Measurements from ENCODE around the gene ZDHHC8.

The ZDHHC8 gene

GRCh38 chr22:20142711-20143621, 11.4 kb downstream of the ZDHHC8 start:
- no peak for DNase-seq (ENCODE audit: low read depth in 2 of 2)

- no peak for DNase-seq (ENCODE audit: low read depth in 2 of 2)
Observed at GRCh38 chr22:20143883-20144665, 12.5 kb downstream of the ZDHHC8 start.

- no peak for DNase-seq (ENCODE audit: low read depth in 2 of 2)
Observed at GRCh38 chr22:20145206-20145831, 13.7 kb downstream of the ZDHHC8 start.

GRCh38 chr22:20145832-20146223, 14.2 kb downstream of the ZDHHC8 start:
- DNase-seq (ENCODE audit: low read depth in 2 of 2), result no peak

- no peak for DNase-seq (ENCODE audit: low read depth in 2 of 2)
Observed at GRCh38 chr22:20146777-20147176, 15.2 kb downstream of the ZDHHC8 start.

GRCh38 chr22:20147237-20147988, 15.8 kb downstream of the ZDHHC8 start:
- no peak for DNase-seq (ENCODE audit: low read depth in 2 of 2)

- DNase-seq (ENCODE audit: low read depth in 2 of 2), result no peak
Observed at GRCh38 chr22:20148414-20148813, 16.8 kb downstream of the ZDHHC8 start.

GRCh38 chr22:20149257-20150250, 17.9 kb downstream of the ZDHHC8 start:
- no peak for DNase-seq (ENCODE audit: low read depth in 2 of 2)

GRCh38 chr22:20150381-20151275, 19.0 kb downstream of the ZDHHC8 start, which contains the start of gene CCDC188:
Gene CCDC188 (minus strand): TSS chr22:20151055. CDS start chr22:20150986, 69 bp downstream.
- DNase-seq (ENCODE audit: low read depth in 2 of 2), result no peak

- DNase-seq (ENCODE audit: low read depth in 2 of 2), result no peak
Observed at GRCh38 chr22:20151276-20151588, 19.6 kb downstream of the ZDHHC8 start.

GRCh38 chr22:20152464-20152890, 20.9 kb downstream of the ZDHHC8 start:
- no peak for DNase-seq (ENCODE audit: low read depth in 2 of 2)

- no peak for DNase-seq (ENCODE audit: low read depth in 2 of 2)
Observed at GRCh38 chr22:20153945-20154344, 22.3 kb downstream of the ZDHHC8 start.

- DNase-seq (ENCODE audit: low read depth in 2 of 2), result no peak
Observed at GRCh38 chr22:20154602-20155187, 23.1 kb downstream of the ZDHHC8 start.

- no peak for DNase-seq (ENCODE audit: low read depth in 2 of 2)
Observed at GRCh38 chr22:20155330-20156041, 23.9 kb downstream of the ZDHHC8 start.

GRCh38 chr22:20156042-20156389, 24.4 kb downstream of the ZDHHC8 start:
- no peak for DNase-seq (ENCODE audit: low read depth in 2 of 2)

GRCh38 chr22:20156611-20157429, 25.2 kb downstream of the ZDHHC8 start:
- DNase-seq (ENCODE audit: low read depth in 2 of 2), result peak; percentile 75 to 96

- no peak for DNase-seq (ENCODE audit: low read depth in 2 of 2)
Observed at GRCh38 chr22:20157430-20158183, 26.0 kb downstream of the ZDHHC8 start.
